A549 (cell line): Measurements from ENCODE around the gene ITGAL. TPM values are rescaled to one million over a fixed set of nuclear protein-coding genes. Genes with fewer than 3 reads are reported as not detected.

Source experiments
- ATAC-seq, 2 experiments: fragments of 200-7000 bp in 1 of 2; fragments of >200 bp in 1 of 2; cut with Nextera tagmentation in 1 of 2; cut with Tn5 transposase in 1 of 2; 3 replicates each; pipeline versions ENCODE4 v1.8.0 to v1.9.1; 2018 to 2020; ENCODE audit warnings: mild to moderate bottlenecking in 1 of 2, moderate library complexity in 1 of 2
- CTCF ChIA-PET: fragments of 300-600 bp; sonication (Branson Sonifier 250); formaldehyde crosslinking; extraction: SDS; loops from one replicate; lab custom pipeline; 2021; ENCODE audit warnings: antibody characterized with exemption, inconsistent platforms; lab: Yijun Ruan, JAX
- POLR2A ChIA-PET: fragments of 350-600 bp; formaldehyde crosslinking; extraction: SDS; loops from one replicate; lab custom pipeline; 2021; ENCODE audit warnings: antibody characterized with exemption, inconsistent platforms; lab: Yijun Ruan, JAX
- DNase-seq, 2 experiments: peaks; one replicate each; pipeline versions ENCODE4 v3.0.0 to v3.0.0-alpha.2; 2011 to 2016; ENCODE audit warnings: low read depth in 1 of 2, low spot score in 1 of 2
- FAIRE-seq: peaks from 2 replicates; lab custom pipeline; 2011; peaks lifted over from hg19 to GRCh38; lab: Jason Lieb, UNC
- H3K27ac ChIP-seq, 2 experiments: fragments of >200 bp; sonication (Bioruptor Twin); formaldehyde crosslinking; 3 replicates each; pipeline ENCODE4 v1.5.1; 2016 to 2017
- H3K4me1 ChIP-seq: fragments of >200 bp; sonication (Bioruptor Twin); formaldehyde crosslinking; 3 replicates; pipeline ENCODE4 v1.6.1; 2016
- H3K4me2 ChIP-seq: fragments of >200 bp; sonication (Bioruptor Twin); formaldehyde crosslinking; 3 replicates; pipeline ENCODE4 v1.6.1; 2016
- H3K4me3 ChIP-seq: fragments of >200 bp; sonication (Bioruptor Twin); formaldehyde crosslinking; 3 replicates; pipeline ENCODE4 v1.5.1; 2016
- H3K9me3 ChIP-seq: fragments of >200 bp; sonication (Bioruptor Twin); formaldehyde crosslinking; 3 replicates; pipeline ENCODE4 v1.6.1; 2016
- ATOH8 ChIP-seq: fragments of 250-450 bp; sonication (Bioruptor Pico); IDR thresholded peaks from 2 replicates; pipeline ENCODE4 v1.5.0; 2020; ENCODE audit warnings: low read depth, mild to moderate bottlenecking, moderate library complexity
- BHLHE40 ChIP-seq: IDR thresholded peaks from 2 replicates; pipeline ENCODE4 v1.6.1; 2012; ENCODE audit warnings: low read depth, low read length, inconsistent platforms
- E2F6 ChIP-seq: IDR thresholded peaks from 2 replicates; pipeline ENCODE4 v1.6.1; 2012; ENCODE audit warnings: low read depth, borderline replicate concordance
- EP300 ChIP-seq, 2 experiments: fragments of >200 bp; sonication (Bioruptor Twin); formaldehyde crosslinking; IDR thresholded peaks; 2 replicates in 1 of 2; 3 replicates in 1 of 2; pipeline ENCODE4 v1.6.1; 2016 to 2017
- ESRRA ChIP-seq: fragments of 150-350 bp; IDR thresholded peaks from 2 replicates; pipeline ENCODE4 v1.6.1; 2014; ENCODE audit warnings: mild to moderate bottlenecking, low read length, borderline replicate concordance
- FOSB ChIP-seq: fragments of 250-450 bp; sonication (Bioruptor Pico); IDR thresholded peaks from 2 replicates; pipeline ENCODE4 v1.5.0; 2020; ENCODE audit warnings: mild to moderate bottlenecking, moderate library complexity
- GATA3 ChIP-seq: IDR thresholded peaks from 2 replicates; pipeline ENCODE4 v1.6.1; 2012; ENCODE audit warnings: borderline replicate concordance
- HDAC2 ChIP-seq: fragments of 200-600 bp; sonication (generic); IDR thresholded peaks from 2 replicates; pipeline ENCODE4 v1.6.1; 2016
- HEYL ChIP-seq: fragments of 250-450 bp; sonication (Bioruptor Pico); IDR thresholded peaks from 2 replicates; pipeline ENCODE4 v1.8.0; 2021; ENCODE audit warnings: mild to moderate bottlenecking, moderate library complexity
- JUNB ChIP-seq: fragments of >200 bp; sonication (Bioruptor Twin); formaldehyde crosslinking; IDR thresholded peaks from 2 replicates; pipeline ENCODE4 v1.6.1; 2016
- KDM1A ChIP-seq: fragments of 200-600 bp; sonication (generic); IDR thresholded peaks from 2 replicates; pipeline ENCODE4 v1.6.1; 2016; ENCODE audit warnings: low read depth, mild to moderate bottlenecking
- KDM5A ChIP-seq: fragments of 200-600 bp; sonication (generic); IDR thresholded peaks from 2 replicates; pipeline ENCODE4 v1.6.1; 2016; ENCODE audit warnings: antibody characterized with exemption, mild to moderate bottlenecking
- MAFK ChIP-seq: fragments of 450-650 bp; IDR thresholded peaks from 2 replicates; pipeline ENCODE4 v1.6.1; 2014; ENCODE audit not compliant: partially characterized antibody
- MYC ChIP-seq: IDR thresholded peaks from 2 replicates; pipeline ENCODE4 v1.6.1; 2012; ENCODE audit warnings: mild to moderate bottlenecking, inconsistent platforms, low read length, improper control_type of control experiment, borderline replicate concordance
- NPAS2 ChIP-seq: fragments of 250-450 bp; sonication (Bioruptor Pico); IDR thresholded peaks from 2 replicates; pipeline ENCODE4 v1.8.0; 2022; ENCODE audit warnings: mild to moderate bottlenecking, moderate library complexity, borderline replicate concordance
- PHF8 ChIP-seq: fragments of 200-600 bp; sonication (generic); IDR thresholded peaks from 2 replicates; pipeline ENCODE4 v1.6.1; 2016; ENCODE audit warnings: low read depth, mild to moderate bottlenecking, antibody characterized with exemption, moderate library complexity, borderline replicate concordance
- POLR2AphosphoS2 ChIP-seq: conservative IDR thresholded peaks from 2 replicates; pipeline ENCODE4 v1.6.1; 2012; ENCODE audit warnings: low read length, improper control_type of control experiment, inconsistent platforms
- RNF2 ChIP-seq: fragments of 200-600 bp; sonication (generic); IDR thresholded peaks from 2 replicates; pipeline ENCODE4 v1.6.1; 2016; ENCODE audit warnings: low read depth, mild to moderate bottlenecking, antibody characterized with exemption, moderate library complexity, borderline replicate concordance
- SMC3 ChIP-seq: fragments of >200 bp; sonication (Bioruptor Twin); formaldehyde crosslinking; IDR thresholded peaks from 3 replicates; pipeline ENCODE4 v1.6.1; 2018; ENCODE audit warnings: inconsistent platforms
- SREBF2 ChIP-seq: fragments of 450-650 bp; IDR thresholded peaks from 2 replicates; pipeline ENCODE4 v1.6.1; 2014; ENCODE audit warnings: mild to moderate bottlenecking, moderate library complexity
- TFCP2L1 ChIP-seq: fragments of 250-450 bp; sonication (Bioruptor Pico); IDR thresholded peaks from 2 replicates; pipeline ENCODE4 v1.5.0; 2021; ENCODE audit warnings: mild to moderate bottlenecking
- USF2 ChIP-seq: fragments of 450-650 bp; IDR thresholded peaks from 2 replicates; pipeline ENCODE4 v1.6.1; 2014; ENCODE audit warnings: antibody characterized with exemption
- ZFP36 ChIP-seq: fragments of 450-650 bp; IDR thresholded peaks from 2 replicates; pipeline ENCODE4 v1.6.1; 2014; ENCODE audit warnings: borderline replicate concordance; ENCODE audit not compliant: partially characterized antibody
- WGBS: methylation state at CpG from one replicate; pipeline ENCODE4 v1.1.6; 2017; ENCODE audit errors: missing lambda C conversion rate; 5-methylcytosine and 5-hydroxymethylcytosine counted together
- polyA plus RNA-seq, 4 experiments: library from polyadenylated mRNA; depleted of rRNA in 3 of 4; stranded (reverse); fragments of >200 nt; fragmentation: RNase III in 1 of 4; extraction: RNeasy Plus Mini Kit Qiagen cat#74134 plus additional on column Dnase treatment in 1 of 4; gene quantifications; 2 replicates in 3 of 4; 3 replicates in 1 of 4; pipeline ENCODE4 v1.2.3, GENCODE V29; 2011 to 2017
- TF ChIP-seq, protein P1 (sequence below): fragments of 150-350 bp; IDR thresholded peaks from 2 replicates; pipeline ENCODE4 v1.6.1; 2014; ENCODE audit warnings: low read depth, mild to moderate bottlenecking, low read length

The ITGAL gene
- polyA plus RNA-seq, 2 of the 4 experiments (the other 2 are of a cell fraction): 0.17 to 0.94 TPM

GRCh38 chr16:30565984-30566383, 93.4 kb downstream of the ITGAL start:
- ATAC-seq (no peak), DNase-seq (no peak), FAIRE-seq (no peak)
- TF ChIP-seq BHLHE40 (no peak), RNF2 (no peak), PHF8 (no peak), ATOH8 (no peak), KDM5A (no peak), JUNB (no peak), SREBF2 (no peak), MYC (no peak), ESRRA (no peak), FOSB (CRISPR knock-in tag) (no peak), MAFK (no peak), TFCP2L1 (CRISPR knock-in tag) (no peak), E2F6 (no peak), GATA3 (no peak), EP300 (IDR thresholded peaks at IDR 0.05) (no peak), HEYL (CRISPR knock-in tag) (no peak), HDAC2 (no peak), USF2 (no peak)
- WGBS: 72% methylated on average over 8 of the region's 8 CpGs
- no peak overlapping the region for H3K4me2 ChIP-seq
- ChIA-PET CTCF (interaction anchor here (1.3 to 2.6 kb wide), 4 partner anchors 50 to 136 kb away, joined by 4 to 12 read pairs (median 8); partner anchors contain the start of gene DCTPP1), POLR2A (interaction anchor here (0.7 kb wide), 1 partner anchor 37 kb away, joined by 5 read pairs; no protein-coding TSS in a partner anchor)
- no peak overlapping the region for H3K4me3 ChIP-seq
- no peaks in the 10 kb centered on the region for H3K9me3 ChIP-seq
- H3K4me1 ChIP-seq: peaks cover 30% of the 10 kb centered on the region
- peak overlapping the region in 1 of 2 experiments; percentile 80; a peak in 2 of 6 replicates for H3K27ac ChIP-seq

DNA sequence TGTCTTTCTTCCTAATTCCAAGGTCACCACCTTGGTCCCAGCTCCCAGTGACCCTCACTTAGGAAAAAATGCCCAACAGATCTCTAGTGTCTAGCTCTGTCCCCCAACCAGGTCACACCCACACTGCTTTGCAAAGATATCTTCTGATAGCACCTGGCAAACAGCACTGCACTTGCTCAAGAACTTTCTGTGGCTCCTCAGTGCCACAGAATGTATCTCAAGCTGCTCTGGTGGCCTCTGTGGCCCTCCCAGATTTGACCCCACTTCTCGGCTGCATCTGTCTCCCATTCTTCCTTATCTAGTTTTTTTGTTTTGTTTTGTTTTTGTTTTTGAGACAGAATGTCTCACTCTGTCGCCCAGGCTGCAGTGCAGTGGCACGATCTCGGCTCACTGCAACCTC, 94.0 kb downstream of the ITGAL start:
- no peak for FAIRE-seq
- no peak overlapping the region for H3K4me3 ChIP-seq
- no peak for ATAC-seq
- H3K27ac ChIP-seq: peak overlapping the region in 1 of 2 experiments; percentile 80; a peak in 3 of 6 replicates
- no peak for DNase-seq
- 89% methylated on average over 4 of the region's 4 CpGs for WGBS
- H3K9me3 ChIP-seq: no peaks in the 10 kb centered on the region
- H3K4me1 ChIP-seq: peaks cover 32% of the 10 kb centered on the region
- TF ChIP-seq EP300 (IDR thresholded peaks at IDR 0.05) (no peak), ZFP36 (peak; percentile 9)
- CTCF ChIA-PET: interaction anchor here (1.2 to 2.6 kb wide), 5 partner anchors 49 to 136 kb away, joined by 3 to 12 read pairs (median 6); partner anchors contain the start of gene DCTPP1
- H3K4me2 ChIP-seq: no peak overlapping the region; the same call in 2 of the 3 replicates
- POLR2A ChIA-PET: interaction anchor here (2.7 kb wide), 1 partner anchor 9 kb away, joined by 19 read pairs; the partner anchor contains the start of gene ZNF764

DNA sequence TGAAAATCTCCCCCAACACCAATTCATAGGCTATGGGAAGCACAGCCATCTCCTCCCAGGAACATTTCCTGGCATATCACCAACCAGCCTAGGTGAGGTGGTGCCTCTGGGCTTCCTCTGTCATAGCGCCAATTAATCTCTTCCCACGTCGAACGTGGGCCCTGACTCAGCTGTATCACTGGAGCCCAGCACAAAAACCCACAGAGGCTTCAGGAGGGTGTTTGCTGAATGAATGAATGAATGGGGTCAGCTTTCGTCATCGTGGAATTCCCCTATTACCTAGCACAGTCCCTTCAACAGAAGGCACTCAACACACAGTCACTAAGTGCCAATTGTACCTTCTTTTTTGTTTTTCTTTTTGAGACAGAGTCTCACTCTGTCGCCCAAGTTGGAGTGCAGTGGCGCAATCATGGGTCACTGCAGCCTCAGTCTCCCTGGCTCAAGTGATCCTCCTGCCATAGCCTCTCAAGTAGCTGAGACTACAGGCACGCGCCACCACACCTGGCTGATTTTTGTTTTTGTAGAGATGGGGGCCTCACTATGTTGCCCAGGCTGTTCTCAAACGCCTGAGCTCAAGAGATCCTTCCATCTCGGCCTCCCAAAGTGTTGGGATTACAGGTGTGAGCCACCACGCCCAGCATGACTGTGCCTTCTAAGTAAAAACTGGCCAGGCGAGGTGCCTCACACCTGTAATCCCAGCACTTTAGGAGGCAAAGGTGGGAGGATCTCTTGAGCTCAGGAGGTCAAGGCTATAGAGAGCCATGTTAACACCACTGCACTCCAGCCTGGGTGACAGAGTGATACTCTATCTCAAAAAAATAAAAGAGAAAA, 94.8 kb downstream of the ITGAL start:
- peaks cover 32% of the 10 kb centered on the region for H3K4me1 ChIP-seq
- ChIA-PET POLR2A (interaction anchor here (2.7 kb wide), 1 partner anchor 9 kb away, joined by 19 read pairs; the partner anchor contains the start of gene ZNF764), CTCF (interaction anchor here (0.6 to 2.0 kb wide), 8 partner anchors 13 to 178 kb away, joined by 3 to 9 read pairs (median 4); no protein-coding TSS in a partner anchor)
- ATAC-seq: no peak
- H3K27ac ChIP-seq: peak overlapping the region; percentile 57 to 80
- no peak for FAIRE-seq
- no peak for TF ChIP-seq POLR2AphosphoS2
- TF ChIP-seq, protein P1, sequence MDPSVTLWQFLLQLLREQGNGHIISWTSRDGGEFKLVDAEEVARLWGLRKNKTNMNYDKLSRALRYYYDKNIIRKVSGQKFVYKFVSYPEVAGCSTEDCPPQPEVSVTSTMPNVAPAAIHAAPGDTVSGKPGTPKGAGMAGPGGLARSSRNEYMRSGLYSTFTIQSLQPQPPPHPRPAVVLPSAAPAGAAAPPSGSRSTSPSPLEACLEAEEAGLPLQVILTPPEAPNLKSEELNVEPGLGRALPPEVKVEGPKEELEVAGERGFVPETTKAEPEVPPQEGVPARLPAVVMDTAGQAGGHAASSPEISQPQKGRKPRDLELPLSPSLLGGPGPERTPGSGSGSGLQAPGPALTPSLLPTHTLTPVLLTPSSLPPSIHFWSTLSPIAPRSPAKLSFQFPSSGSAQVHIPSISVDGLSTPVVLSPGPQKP: no peak
- no peak for TF ChIP-seq ATOH8
- TF ChIP-seq NPAS2 (CRISPR knock-in tag): no peak
- peak; percentile 44 for TF ChIP-seq MAFK
- TF ChIP-seq SMC3: no peak
- no peak for TF ChIP-seq KDM1A
- peak overlapping the region; percentile 59 for H3K4me2 ChIP-seq
- peak in 1 of 2 experiments; percentile 32 for DNase-seq
- WGBS: 63% methylated on average over 14 of the region's 14 CpGs
- H3K9me3 ChIP-seq: no peaks in the 10 kb centered on the region
- H3K4me3 ChIP-seq: no peak overlapping the region
